ENCODE data around the gene ITGB2.

DNA sequence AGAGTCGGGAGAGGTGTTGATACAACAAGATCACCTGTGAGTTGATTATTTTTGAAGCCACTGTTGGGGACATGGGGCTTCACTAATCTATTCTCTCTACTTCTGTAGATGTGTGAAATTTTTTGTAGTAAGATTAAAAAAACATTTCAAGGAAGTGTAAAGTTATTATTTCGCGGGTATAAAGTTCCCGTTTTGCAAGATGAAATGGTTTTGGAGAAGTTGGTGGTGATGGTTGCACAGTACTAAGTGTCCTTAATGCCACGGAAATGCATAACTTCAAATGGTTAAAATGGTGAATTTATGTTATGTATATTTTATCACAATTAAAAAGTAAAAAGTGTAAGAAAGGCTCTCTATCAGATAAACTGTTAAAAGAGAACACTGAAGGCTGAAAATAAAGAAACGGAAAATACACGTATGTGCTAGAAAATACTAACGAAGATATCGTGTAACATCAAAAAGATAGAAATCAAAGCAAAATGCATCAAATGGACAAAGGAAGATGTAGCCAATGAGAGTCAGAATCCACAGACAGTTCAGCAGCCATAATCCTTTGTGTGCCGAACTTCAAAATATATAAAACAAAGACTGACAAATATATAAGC lies 2.9 kb upstream of the ITGB2 start:
- TF ChIP-seq, protein P1, sequence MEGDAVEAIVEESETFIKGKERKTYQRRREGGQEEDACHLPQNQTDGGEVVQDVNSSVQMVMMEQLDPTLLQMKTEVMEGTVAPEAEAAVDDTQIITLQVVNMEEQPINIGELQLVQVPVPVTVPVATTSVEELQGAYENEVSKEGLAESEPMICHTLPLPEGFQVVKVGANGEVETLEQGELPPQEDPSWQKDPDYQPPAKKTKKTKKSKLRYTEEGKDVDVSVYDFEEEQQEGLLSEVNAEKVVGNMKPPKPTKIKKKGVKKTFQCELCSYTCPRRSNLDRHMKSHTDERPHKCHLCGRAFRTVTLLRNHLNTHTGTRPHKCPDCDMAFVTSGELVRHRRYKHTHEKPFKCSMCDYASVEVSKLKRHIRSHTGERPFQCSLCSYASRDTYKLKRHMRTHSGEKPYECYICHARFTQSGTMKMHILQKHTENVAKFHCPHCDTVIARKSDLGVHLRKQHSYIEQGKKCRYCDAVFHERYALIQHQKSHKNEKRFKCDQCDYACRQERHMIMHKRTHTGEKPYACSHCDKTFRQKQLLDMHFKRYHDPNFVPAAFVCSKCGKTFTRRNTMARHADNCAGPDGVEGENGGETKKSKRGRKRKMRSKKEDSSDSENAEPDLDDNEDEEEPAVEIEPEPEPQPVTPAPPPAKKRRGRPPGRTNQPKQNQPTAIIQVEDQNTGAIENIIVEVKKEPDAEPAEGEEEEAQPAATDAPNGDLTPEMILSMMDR (conservative IDR thresholded peaks at IDR 0.05 in 1 of 2, IDR thresholded peaks at IDR 0.05 in 1 of 2; ENCODE audit: low read depth in 1 of 2, low read length in 2 of 2), result no peak
- no peak for TF ChIP-seq EZH2 (IDR thresholded peaks at IDR 0.05; ENCODE audit: low read length, missing control alignments)

All from fibroblast of lung (primary cell).